Stimulated activated CD8-positive, alpha-beta memory T cell treated with anti-CD3 and anti-CD28 coated beads, Interleukin-15, amount 100 ng/mL, for 1 hour (primary cell): ENCODE measurements around the gene NTN1.

Experiments
- DNase-seq: peaks from one replicate; pipeline ENCODE4 v3.0.0-alpha.2; 2020; ENCODE audit warnings: low read depth

NTN1 gene

DNA sequence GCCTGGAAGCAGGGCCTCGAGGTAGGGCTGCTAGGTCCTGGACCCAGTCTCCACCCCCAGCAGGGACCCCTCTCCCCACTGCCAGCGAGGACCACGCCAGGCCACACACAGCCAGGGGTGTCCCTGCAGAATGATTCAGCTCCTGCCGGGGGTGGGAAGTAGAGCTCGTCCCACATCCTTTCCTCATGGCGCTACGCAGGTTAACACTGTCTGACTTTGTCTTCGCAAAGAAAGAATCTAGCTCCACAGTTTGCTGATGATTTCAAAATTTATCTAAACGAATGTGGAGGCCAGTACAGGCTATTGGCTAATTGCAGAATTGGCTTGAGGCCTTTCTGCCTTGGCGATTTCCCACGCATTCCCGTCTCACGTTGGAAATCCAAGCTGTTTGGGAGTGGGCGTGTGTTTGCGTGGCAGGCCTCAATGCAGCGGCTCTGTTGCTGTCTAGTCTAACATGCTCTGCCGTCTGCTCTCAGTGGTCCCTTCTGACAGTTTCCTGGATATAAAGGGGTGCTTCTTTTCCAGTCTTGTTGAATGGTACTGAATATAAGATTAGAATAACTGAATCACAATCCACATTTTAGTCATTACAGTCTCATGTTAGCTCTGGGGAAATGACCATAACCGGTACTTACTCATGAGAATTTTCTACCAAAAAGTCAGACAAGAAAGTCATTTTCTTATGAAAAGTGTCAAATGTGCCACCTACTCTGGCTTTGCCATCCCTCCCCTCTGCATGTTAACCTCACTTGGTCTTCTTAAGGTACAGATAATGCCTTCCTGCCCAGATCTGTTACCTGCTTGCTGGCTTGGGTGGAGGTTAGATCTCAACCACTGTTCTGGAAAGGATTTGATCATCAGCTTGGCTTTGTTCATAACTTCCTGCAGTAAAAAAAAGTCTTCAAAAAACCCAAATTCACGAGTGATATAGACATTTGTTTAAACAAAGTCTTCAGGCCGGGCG lies 252.4 kb downstream of the NTN1 start:
- no peak for DNase-seq

- DNase-seq, result no peak
These were observed 253.7 kb downstream of the NTN1 start for GRCh38 chr17:9274973-9275372.

- DNase-seq, result no peak
These were observed 258.6 kb downstream of the NTN1 start for GRCh38 chr17:9279893-9280292.

DNA sequence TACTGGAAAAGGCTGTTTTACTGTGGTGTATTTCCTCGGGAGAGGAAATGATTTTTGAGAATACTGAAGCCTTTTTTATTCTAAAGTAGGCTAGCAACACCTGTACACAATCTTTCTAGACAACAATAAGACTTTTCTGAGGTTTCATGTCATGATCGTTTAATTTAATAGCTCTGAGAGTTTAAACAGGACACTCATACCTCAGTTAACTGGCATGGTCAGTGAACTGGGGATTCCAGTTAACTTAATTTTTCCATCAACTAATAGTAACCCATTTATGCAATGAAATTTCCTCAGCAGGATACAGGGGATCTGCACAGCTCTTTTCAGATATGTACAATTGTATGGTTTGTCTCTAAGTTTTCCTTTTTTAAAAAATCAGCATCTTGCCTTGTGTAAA lies 262.6 kb downstream of the NTN1 start:
- no peak for DNase-seq

- no peak for DNase-seq
These were observed 263.6 kb downstream of the NTN1 start for GRCh38 chr17:9284884-9285283.

GRCh38 chr17:9285602-9286427 lies 264.5 kb downstream of the NTN1 start:
- DNase-seq, result no peak

DNA sequence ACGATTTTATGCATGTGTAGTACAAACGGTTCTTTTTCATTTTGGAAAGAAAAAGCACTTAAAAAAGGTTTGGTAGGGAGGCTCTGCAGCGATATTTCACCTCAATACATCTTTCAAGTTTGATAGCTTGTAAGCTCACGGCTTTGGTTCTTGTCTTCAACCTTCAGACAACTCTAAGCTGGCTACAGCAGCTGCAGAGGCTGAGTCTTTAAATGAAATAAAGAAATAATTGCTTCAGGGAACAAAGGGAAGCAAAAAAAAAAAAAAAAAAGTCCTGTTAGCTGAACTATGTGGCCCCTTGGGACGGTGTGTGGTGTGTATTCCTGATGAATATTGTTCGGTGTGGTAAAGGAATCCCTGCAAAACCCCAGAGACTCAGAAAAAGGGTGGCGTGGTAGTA lies 265.1 kb downstream of the NTN1 start:
- no peak for DNase-seq

- DNase-seq, result no peak
These were observed 266.0 kb downstream of the NTN1 start for GRCh38 chr17:9287306-9287705.

- DNase-seq, result no peak
These were observed 268.9 kb downstream of the NTN1 start for GRCh38 chr17:9290226-9290613.

DNA sequence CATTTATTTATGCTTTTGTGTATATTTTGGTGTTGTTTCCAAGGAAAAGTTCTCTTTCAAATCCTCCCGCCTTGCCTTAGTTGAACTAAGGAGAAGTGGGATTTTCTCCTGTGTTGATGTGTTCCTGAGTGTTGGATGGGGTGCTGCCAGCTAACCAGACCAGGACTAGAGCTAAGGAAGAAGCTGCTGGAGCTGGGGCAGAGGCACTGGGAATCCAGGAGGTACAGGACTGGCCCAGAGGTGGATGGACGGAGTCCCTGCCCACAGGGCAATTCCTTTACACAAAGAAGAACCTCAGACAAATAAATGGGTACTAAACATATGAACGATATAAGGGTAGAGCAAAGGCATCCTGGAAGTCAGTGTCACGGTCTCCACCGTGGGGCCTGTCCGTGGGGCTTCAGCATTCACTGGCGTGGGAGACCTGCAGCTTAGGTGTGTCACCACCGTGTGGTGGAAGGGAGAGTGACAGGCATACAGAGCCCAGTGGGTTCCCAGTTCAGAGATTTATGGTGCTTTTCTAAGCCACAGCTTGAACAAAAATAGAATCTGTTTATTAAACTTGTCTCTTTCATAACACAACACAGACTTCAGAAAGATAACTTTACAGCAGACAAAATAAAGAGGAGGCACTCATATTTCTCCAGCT lies 270.7 kb downstream of the NTN1 start:
- no peak for DNase-seq

GRCh38 chr17:9292561-9292941 lies 271.2 kb downstream of the NTN1 start:
- DNase-seq, result no peak
